ENCODE results near the gene UMOD.
A peak's percentile ranks its signal among the peaks of the same experiment; 100 is the strongest.

The UMOD gene

DNA sequence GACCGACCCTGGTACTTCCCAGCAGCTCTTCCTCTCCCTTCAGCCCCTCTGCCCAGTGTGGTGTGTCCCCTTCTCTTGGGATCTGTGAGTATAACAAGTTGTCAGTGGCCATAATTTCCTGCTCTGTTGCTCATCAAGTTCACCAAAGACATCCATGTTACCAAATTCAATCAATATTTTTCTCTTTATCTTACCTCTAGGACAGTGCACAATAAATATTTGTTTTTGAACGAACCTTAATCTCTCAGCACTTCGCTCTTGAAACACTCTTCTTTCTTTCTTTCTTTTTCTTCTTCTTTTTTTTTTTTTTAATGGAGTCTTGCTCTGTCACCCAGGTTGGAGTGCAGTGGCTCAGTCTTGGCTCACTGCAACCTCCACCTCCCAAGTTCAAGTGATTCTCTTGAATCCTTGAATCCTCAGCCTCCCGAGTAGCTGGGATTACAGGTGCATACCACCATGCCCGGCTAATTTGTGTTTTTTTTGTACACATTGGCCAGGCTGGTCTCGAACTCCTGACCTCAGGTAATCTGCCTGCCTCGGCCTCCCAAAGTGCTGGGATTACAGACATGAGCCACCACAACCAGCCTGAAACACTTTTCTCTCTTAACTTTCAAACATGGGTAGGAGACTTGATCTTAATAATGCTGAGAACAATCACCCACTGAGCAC is 2.7 kb upstream of the UMOD start:
- Histone ChIP-seq H3K36me3 (no peaks in the 10 kb centered on the region), H3K27ac (no peak overlapping the region), H3K9me3 (ENCODE audit: severe bottlenecking) (no peaks in the 10 kb centered on the region), H3K27me3 (ENCODE audit: insufficient read depth, low read depth, severe bottlenecking) (peaks cover 54% of the 10 kb centered on the region), H3K4me3 (ENCODE audit: low read depth, low read length) (no peak overlapping the region)
- DNase-seq: no peak
- TF ChIP-seq, protein P1, sequence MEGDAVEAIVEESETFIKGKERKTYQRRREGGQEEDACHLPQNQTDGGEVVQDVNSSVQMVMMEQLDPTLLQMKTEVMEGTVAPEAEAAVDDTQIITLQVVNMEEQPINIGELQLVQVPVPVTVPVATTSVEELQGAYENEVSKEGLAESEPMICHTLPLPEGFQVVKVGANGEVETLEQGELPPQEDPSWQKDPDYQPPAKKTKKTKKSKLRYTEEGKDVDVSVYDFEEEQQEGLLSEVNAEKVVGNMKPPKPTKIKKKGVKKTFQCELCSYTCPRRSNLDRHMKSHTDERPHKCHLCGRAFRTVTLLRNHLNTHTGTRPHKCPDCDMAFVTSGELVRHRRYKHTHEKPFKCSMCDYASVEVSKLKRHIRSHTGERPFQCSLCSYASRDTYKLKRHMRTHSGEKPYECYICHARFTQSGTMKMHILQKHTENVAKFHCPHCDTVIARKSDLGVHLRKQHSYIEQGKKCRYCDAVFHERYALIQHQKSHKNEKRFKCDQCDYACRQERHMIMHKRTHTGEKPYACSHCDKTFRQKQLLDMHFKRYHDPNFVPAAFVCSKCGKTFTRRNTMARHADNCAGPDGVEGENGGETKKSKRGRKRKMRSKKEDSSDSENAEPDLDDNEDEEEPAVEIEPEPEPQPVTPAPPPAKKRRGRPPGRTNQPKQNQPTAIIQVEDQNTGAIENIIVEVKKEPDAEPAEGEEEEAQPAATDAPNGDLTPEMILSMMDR (IDR thresholded peaks at IDR 0.05; ENCODE audit: low read depth, low read length): no peak

DNA sequence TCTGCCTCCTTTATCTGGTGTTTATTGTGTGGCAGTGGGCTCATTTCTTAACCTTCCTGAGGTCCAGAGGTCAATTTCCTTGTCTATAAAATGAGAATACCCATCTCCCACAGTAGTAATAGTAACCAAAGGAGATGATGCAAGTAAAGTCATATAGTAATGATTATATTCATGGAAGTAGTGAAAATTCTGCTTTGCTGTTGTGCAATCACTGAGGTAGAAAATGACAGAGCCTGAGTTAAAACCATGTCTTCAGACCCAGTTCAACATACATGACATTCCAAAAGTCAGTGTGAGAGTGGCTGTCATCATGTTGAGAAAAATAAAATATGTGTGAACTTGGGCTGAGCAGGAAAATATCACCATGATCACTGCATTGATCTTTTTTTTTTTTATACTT is 864 bp upstream of the UMOD start:
- no peaks in the 10 kb centered on the region for H3K9me3 ChIP-seq (ENCODE audit: severe bottlenecking)
- DNase-seq: no peak
- no peak overlapping the region for H3K4me3 ChIP-seq (ENCODE audit: low read depth, low read length)
- H3K36me3 ChIP-seq: no peaks in the 10 kb centered on the region
- H3K27ac ChIP-seq: no peak overlapping the region
- TF ChIP-seq, protein P1 (IDR thresholded peaks at IDR 0.05; ENCODE audit: low read depth, low read length): no peak
- peaks cover 61% of the 10 kb centered on the region for H3K27me3 ChIP-seq (ENCODE audit: insufficient read depth, low read depth, severe bottlenecking)

DNA sequence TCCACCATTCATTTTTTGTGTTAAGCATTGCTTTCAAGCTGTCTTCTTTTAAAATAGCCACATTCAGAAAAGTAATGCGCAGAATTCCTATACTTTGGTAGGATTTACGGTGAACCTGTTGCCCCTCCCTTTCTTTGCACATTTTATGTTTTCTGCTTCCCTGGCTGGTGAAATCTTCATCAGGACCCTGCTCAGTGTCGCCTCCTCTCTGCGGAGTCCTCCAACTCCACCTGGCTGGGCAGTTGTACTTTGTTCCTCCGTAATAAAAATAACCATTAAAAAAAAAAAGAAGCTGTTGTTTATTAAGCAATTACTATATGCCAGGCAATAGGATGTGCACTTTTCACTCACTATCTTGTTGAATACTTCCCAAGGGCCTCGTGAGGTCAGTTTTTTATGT is 2.9 kb downstream of the UMOD start:
- no peaks in the 10 kb centered on the region for H3K9me3 ChIP-seq (ENCODE audit: severe bottlenecking)
- TF ChIP-seq, protein P1 (IDR thresholded peaks at IDR 0.05; ENCODE audit: low read depth, low read length): no peak
- no peaks in the 10 kb centered on the region for H3K36me3 ChIP-seq
- peaks cover 77% of the 10 kb centered on the region for H3K27me3 ChIP-seq (ENCODE audit: insufficient read depth, low read depth, severe bottlenecking)
- DNase-seq: no peak
- no peak overlapping the region for H3K27ac ChIP-seq
- H3K4me3 ChIP-seq (ENCODE audit: low read depth, low read length): no peak overlapping the region

DNA sequence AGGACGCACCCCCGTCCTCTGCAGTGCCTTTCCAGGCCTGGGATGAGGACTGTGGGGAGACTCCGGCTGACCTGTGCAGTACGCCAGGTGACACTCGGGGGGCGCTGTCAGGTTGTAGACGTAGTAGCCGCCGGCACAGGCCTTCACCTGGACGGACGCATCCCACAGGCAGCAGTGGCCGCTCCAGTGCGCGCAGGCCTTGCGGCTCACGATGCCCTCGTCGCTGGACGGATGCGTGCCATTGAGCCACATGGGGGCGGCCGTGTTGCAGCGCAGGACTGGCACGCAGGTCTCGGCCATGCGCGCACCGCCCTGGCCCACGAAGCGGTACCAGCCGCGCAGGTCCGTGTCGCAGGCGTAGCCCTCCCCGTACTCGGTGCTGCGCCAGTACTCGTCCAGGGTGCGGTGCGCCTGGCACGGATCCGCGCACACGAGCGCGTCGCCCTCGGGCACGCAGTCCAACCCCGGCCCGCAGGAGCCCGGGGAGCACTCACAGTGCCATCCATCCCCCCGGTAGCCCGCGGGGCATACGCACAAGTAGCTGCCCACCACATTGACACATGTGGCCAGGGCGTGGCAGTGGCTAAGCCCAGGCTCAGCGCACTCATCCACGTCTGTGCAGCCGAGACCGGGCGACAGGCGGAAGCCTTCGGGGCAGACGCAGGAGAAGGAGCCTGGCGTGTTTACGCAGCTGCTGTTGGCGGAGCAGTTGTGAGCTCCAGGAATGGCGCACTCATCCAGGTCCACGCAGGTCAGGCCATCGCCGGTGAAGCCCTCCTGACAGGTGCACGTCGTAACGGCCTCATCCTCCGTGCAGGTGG is 3.9 kb downstream of the UMOD start:
- H3K27ac ChIP-seq: no peak overlapping the region
- no peak overlapping the region for H3K4me3 ChIP-seq (ENCODE audit: low read depth, low read length)
- no peak for DNase-seq
- TF ChIP-seq, protein P1 (IDR thresholded peaks at IDR 0.05; ENCODE audit: low read depth, low read length): 0 out of 2 replicates have a peak, but pooled peaks have one; percentile 14
- peaks cover 83% of the 10 kb centered on the region for H3K27me3 ChIP-seq (ENCODE audit: insufficient read depth, low read depth, severe bottlenecking)
- H3K36me3 ChIP-seq: no peaks in the 10 kb centered on the region
- no peaks in the 10 kb centered on the region for H3K9me3 ChIP-seq (ENCODE audit: severe bottlenecking)

DNA sequence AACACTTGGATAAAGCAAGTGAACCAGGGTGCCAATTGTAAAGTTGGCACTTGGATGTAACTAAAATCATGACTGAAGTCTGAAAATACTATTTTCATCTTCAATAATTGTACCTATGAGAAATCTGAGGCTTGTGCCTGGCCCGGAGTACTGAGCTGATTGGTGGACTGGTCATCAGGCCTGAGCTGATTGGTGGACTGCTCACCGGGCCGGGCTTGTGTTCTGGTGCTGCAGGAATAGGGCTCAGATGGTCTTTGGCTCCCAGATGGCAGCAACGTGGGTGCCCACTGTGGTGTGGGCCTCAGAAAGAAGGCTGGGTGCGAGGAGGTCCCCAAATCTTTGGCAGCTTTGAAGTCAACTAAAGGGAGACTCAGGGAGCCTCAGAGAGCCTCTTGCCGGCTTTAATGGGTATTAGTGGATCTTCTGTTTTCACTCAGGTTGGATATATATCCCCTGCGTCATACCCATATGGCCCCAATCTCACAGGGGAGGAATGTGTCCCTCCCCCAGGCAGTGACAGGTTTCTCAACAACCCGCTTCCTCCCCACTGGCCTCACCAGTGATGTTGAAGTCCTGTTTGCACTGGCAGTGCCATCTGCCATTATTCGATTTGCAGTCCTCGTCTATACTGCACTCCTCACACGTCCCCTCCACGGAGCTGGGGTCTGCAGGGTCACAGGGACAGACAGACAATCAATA is 4.7 kb downstream of the UMOD start:
- Histone ChIP-seq H3K27ac (no peak overlapping the region), H3K27me3 (ENCODE audit: insufficient read depth, low read depth, severe bottlenecking) (peaks cover 82% of the 10 kb centered on the region), H3K4me3 (ENCODE audit: low read depth, low read length) (no peak overlapping the region), H3K36me3 (no peaks in the 10 kb centered on the region), H3K9me3 (ENCODE audit: severe bottlenecking) (no peaks in the 10 kb centered on the region)
- TF ChIP-seq, protein P1 (IDR thresholded peaks at IDR 0.05; ENCODE audit: low read depth, low read length): no peak
- no peak for DNase-seq
